H9 (cell line): ENCODE measurements around the gene KIFC3. TPM values are rescaled to one million over a fixed set of nuclear protein-coding genes. Genes with fewer than 3 reads are reported as not detected.

ENCODE experiments used
- DNase-seq: peaks from one replicate; pipeline ENCODE4 v3.0.0-alpha.2; 2017
- H2AFZ ChIP-seq: one replicate; pipeline ENCODE4 v1.6.1; 2013; ENCODE audit warnings: mild to moderate bottlenecking, low read length, control low read depth, moderate library complexity
- H2AK5ac ChIP-seq: 2 replicates; pipeline ENCODE4 v1.6.1; 2013; ENCODE audit warnings: low read length, control low read depth, mixed read lengths; ENCODE audit not compliant: insufficient read length
- H2BK120ac ChIP-seq: one replicate; pipeline ENCODE4 v1.6.1; 2013; ENCODE audit warnings: low read depth, mild to moderate bottlenecking, low read length, control low read depth, inconsistent platforms; ENCODE audit not compliant: poor library complexity, severe bottlenecking
- H2BK12ac ChIP-seq: 2 replicates; pipeline ENCODE4 v1.6.1; 2013; ENCODE audit warnings: low read length, control low read depth, mixed read lengths, low read depth; ENCODE audit not compliant: insufficient read length
- H2BK15ac ChIP-seq: 2 replicates; pipeline ENCODE4 v1.6.1; 2013; ENCODE audit warnings: low read depth, low read length, control low read depth
- H2BK20ac ChIP-seq: one replicate; pipeline ENCODE4 v1.6.1; 2013; ENCODE audit warnings: low read depth, mild to moderate bottlenecking, low read length, control low read depth, inconsistent platforms; ENCODE audit not compliant: poor library complexity, severe bottlenecking
- H2BK5ac ChIP-seq: 2 replicates; pipeline ENCODE4 v1.6.1; 2013; ENCODE audit warnings: low read length, control low read depth, mixed read lengths; ENCODE audit not compliant: insufficient read length
- H3K14ac ChIP-seq: 2 replicates; pipeline ENCODE4 v1.6.1; 2013; ENCODE audit warnings: low read length, control low read depth; ENCODE audit not compliant: insufficient read depth
- H3K18ac ChIP-seq: 2 replicates; pipeline ENCODE4 v1.6.1; 2013; ENCODE audit warnings: low read depth, mild to moderate bottlenecking, mixed read lengths, low read length, control low read depth; ENCODE audit not compliant: insufficient read length
- H3K23ac ChIP-seq: 2 replicates; pipeline ENCODE4 v1.6.1; 2013; ENCODE audit warnings: low read length, control low read depth, mixed read lengths, low read depth; ENCODE audit not compliant: insufficient read length
- H3K23me2 ChIP-seq: 2 replicates; pipeline ENCODE4 v1.6.1; 2013; ENCODE audit warnings: low read depth, mild to moderate bottlenecking, mixed read lengths, low read length, control low read depth; ENCODE audit not compliant: insufficient read length, poor library complexity, severe bottlenecking
- H3K27ac ChIP-seq: 2 replicates; pipeline ENCODE4 v1.5.1; 2013; ENCODE audit warnings: low read length, control low read depth, mixed read lengths, low read depth; ENCODE audit not compliant: insufficient read length
- H3K27me3 ChIP-seq: 2 replicates; pipeline ENCODE4 v1.6.1; 2013; ENCODE audit warnings: low read length, control low read depth, inconsistent platforms; ENCODE audit not compliant: insufficient read depth
- H3K4ac ChIP-seq: 2 replicates; pipeline ENCODE4 v1.6.1; 2013; ENCODE audit warnings: low read depth, mild to moderate bottlenecking, control low read depth, inconsistent platforms, low read length, moderate library complexity
- H3K4me1 ChIP-seq: 2 replicates; pipeline ENCODE4 v1.6.1; 2013; ENCODE audit warnings: low read length, control low read depth, inconsistent platforms; ENCODE audit not compliant: insufficient read depth
- H3K4me2 ChIP-seq: 2 replicates; pipeline ENCODE4 v1.6.1; 2013; ENCODE audit warnings: low read length, control low read depth, mixed read lengths; ENCODE audit not compliant: insufficient read length, insufficient read depth
- H3K56ac ChIP-seq: 2 replicates; pipeline ENCODE4 v1.6.1; 2013; ENCODE audit warnings: low read depth, mild to moderate bottlenecking, mixed read lengths, low read length, control low read depth; ENCODE audit not compliant: insufficient read length
- H3K79me1 ChIP-seq: 2 replicates; pipeline ENCODE4 v1.6.1; 2013; ENCODE audit warnings: low read depth, mild to moderate bottlenecking, moderate library complexity, low read length, control low read depth, inconsistent platforms; ENCODE audit not compliant: insufficient read depth, poor library complexity, severe bottlenecking
- H3K79me2 ChIP-seq: 2 replicates; pipeline ENCODE4 v1.6.1; 2013; ENCODE audit warnings: low read length, control low read depth, inconsistent platforms; ENCODE audit not compliant: insufficient read depth
- H3K9ac ChIP-seq: 2 replicates; pipeline ENCODE4 v1.6.1; 2013; ENCODE audit warnings: low read length, control low read depth, mixed read lengths; ENCODE audit not compliant: insufficient read length; ENCODE audit errors: extremely low read depth
- H3K9me3 ChIP-seq: one replicate; pipeline ENCODE4 v1.6.1; 2013; ENCODE audit warnings: low read depth, low read length, inconsistent platforms; ENCODE audit not compliant: control insufficient read depth
- H3T11ph ChIP-seq: one replicate; pipeline ENCODE4 v1.6.1; 2013; ENCODE audit warnings: mild to moderate bottlenecking, low read length, control low read depth, inconsistent platforms
- H4K20me1 ChIP-seq: one replicate; pipeline ENCODE4 v1.6.1; 2013; ENCODE audit not compliant: control insufficient read depth, insufficient read length, insufficient read depth
- H4K5ac ChIP-seq: 2 replicates; pipeline ENCODE4 v1.6.1; 2013; ENCODE audit warnings: low read depth, mild to moderate bottlenecking, mixed read lengths, low read length, control low read depth; ENCODE audit not compliant: insufficient read length
- H4K8ac ChIP-seq: replicated peaks from 2 replicates; pipeline ENCODE4 v1.6.1; 2013; ENCODE audit warnings: low read length, control low read depth, mixed read lengths, low read depth; ENCODE audit not compliant: insufficient read length
- H4K91ac ChIP-seq: 2 replicates; pipeline ENCODE4 v1.6.1; 2013; ENCODE audit warnings: low read depth, mild to moderate bottlenecking, moderate library complexity, mixed read lengths, low read length, control low read depth; ENCODE audit not compliant: insufficient read length
- H3K27ac Mint-ChIP-seq, 3 experiments: 2 replicates in 2 of 3; 3 replicates in 1 of 3; pipeline ENCODE4 v1.8.0; 2020 to 2021; ENCODE audit warnings: mixed read lengths in 3 of 3, mild to moderate bottlenecking in 1 of 3, moderate library complexity in 1 of 3
- H3K27me3 Mint-ChIP-seq: 2 replicates; pipeline ENCODE4 v1.8.0; 2021; ENCODE audit warnings: low read depth, mild to moderate bottlenecking, moderate library complexity, mixed read lengths
- H3K36me3 Mint-ChIP-seq, 3 experiments: 2 replicates in 2 of 3; 3 replicates in 1 of 3; pipeline ENCODE4 v1.8.0; 2020 to 2021; ENCODE audit warnings: low read depth in 3 of 3, mixed read lengths in 3 of 3; ENCODE audit not compliant: insufficient read depth in 1 of 3
- H3K4me1 Mint-ChIP-seq, 2 experiments: 2 replicates each; pipeline ENCODE4 v1.8.0; 2020; ENCODE audit warnings: mixed read lengths in 2 of 2
- H3K4me3 Mint-ChIP-seq, 2 experiments: 2 replicates in 1 of 2; 3 replicates in 1 of 2; pipeline ENCODE4 v1.8.0; 2020 to 2021; ENCODE audit warnings: mild to moderate bottlenecking in 2 of 2, mixed read lengths in 2 of 2, moderate library complexity in 1 of 2
- H3K9me3 Mint-ChIP-seq, 2 experiments: 2 replicates in 1 of 2; 3 replicates in 1 of 2; pipeline ENCODE4 v1.8.0; 2020; ENCODE audit warnings: mild to moderate bottlenecking in 2 of 2, mixed read lengths in 2 of 2, moderate library complexity in 1 of 2
- WGBS: extraction: QIAGEN DNeasy Blood & Tissue Kit; methylation state at CpG from one replicate; pipeline ENCODE4 v1.1.7; 2013; ENCODE audit warnings: missing lambda C conversion rate, low lambda C conversion rate, mixed read lengths; ENCODE audit not compliant: insufficient read length; ENCODE audit errors: extremely low coverage; 5-methylcytosine and 5-hydroxymethylcytosine counted together
- total RNA-seq: library from RNA; stranded (reverse); gene quantifications from 2 replicates; pipeline ENCODE4 v1.2.1, GENCODE V29; 2021
- TF ChIP-seq, protein P1 (sequence below): fragments of 200-600 bp; sonication (generic); conservative IDR thresholded peaks from 3 replicates; pipeline ENCODE4 v1.8.0; 2021; ENCODE audit warnings: antibody characterized with exemption, mild to moderate bottlenecking

The KIFC3 gene
- total RNA-seq, 1 experiment from 2014 or later = 5.0 TPM

DNA sequence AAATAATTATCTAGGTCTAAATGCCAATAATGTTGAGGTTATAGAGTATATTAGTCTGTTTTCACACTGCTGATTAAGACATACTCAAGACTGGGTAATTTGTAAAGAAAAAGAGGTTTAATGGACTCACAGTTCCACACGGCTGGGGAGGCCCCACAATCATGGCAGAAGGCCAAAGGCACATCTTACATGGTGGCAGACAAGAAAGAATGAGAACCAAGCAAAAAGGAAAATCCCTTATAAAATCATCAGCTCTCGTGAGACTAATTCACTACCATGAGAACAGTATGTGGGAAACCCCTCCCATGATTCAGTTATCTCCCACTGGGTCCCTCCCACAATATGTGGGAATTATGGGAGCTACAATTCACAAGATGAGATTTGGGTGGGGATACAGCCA is 69.6 kb downstream of the KIFC3 start:
- H3K27me3 ChIP-seq = no peaks in the 10 kb centered on the region
- no peak overlapping the region for H3K4ac ChIP-seq
- H4K8ac ChIP-seq = no peak overlapping the region
- H3K14ac ChIP-seq = no peak overlapping the region
- no peak overlapping the region for H3K23ac ChIP-seq
- H4K5ac ChIP-seq = no peak overlapping the region
- no peak overlapping the region for H3K4me2 ChIP-seq
- no peaks in the 10 kb centered on the region for H3K9me3 ChIP-seq
- no peak overlapping the region for H2AFZ ChIP-seq
- H3K4me1 ChIP-seq = no peaks in the 10 kb centered on the region
- H4K20me1 ChIP-seq = no peaks in the 10 kb centered on the region
- H3K79me2 ChIP-seq = no peaks in the 10 kb centered on the region
- H3K4me1 Mint-ChIP-seq = peaks cover 11 to 24% of the 10 kb centered on the region in 2 experiments
- no peak overlapping the region for H2BK15ac ChIP-seq
- no CpG with 5 or more reads among the region's 2 CpGs for WGBS
- H3K27ac Mint-ChIP-seq = no peak overlapping the region
- H3K79me1 ChIP-seq = no peaks in the 10 kb centered on the region
- H3K23me2 ChIP-seq = peaks cover 11% of the 10 kb centered on the region
- H3K27ac ChIP-seq = no peak overlapping the region
- TF ChIP-seq, protein P1, sequence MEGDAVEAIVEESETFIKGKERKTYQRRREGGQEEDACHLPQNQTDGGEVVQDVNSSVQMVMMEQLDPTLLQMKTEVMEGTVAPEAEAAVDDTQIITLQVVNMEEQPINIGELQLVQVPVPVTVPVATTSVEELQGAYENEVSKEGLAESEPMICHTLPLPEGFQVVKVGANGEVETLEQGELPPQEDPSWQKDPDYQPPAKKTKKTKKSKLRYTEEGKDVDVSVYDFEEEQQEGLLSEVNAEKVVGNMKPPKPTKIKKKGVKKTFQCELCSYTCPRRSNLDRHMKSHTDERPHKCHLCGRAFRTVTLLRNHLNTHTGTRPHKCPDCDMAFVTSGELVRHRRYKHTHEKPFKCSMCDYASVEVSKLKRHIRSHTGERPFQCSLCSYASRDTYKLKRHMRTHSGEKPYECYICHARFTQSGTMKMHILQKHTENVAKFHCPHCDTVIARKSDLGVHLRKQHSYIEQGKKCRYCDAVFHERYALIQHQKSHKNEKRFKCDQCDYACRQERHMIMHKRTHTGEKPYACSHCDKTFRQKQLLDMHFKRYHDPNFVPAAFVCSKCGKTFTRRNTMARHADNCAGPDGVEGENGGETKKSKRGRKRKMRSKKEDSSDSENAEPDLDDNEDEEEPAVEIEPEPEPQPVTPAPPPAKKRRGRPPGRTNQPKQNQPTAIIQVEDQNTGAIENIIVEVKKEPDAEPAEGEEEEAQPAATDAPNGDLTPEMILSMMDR = no peak
- H2AK5ac ChIP-seq = no peak overlapping the region
- H3K9me3 Mint-ChIP-seq = peaks cover 0 to 3% of the 10 kb centered on the region in 2 experiments; a peak in 3 of 5 replicates
- no peak for DNase-seq
- no peak overlapping the region for H3K56ac ChIP-seq
- no peak overlapping the region for H2BK20ac ChIP-seq
- H2BK12ac ChIP-seq = no peak overlapping the region
- H3K9ac ChIP-seq = no peak overlapping the region
- H2BK120ac ChIP-seq = no peak overlapping the region
- no peak overlapping the region for H3K18ac ChIP-seq
- no peak overlapping the region for H4K91ac ChIP-seq
- H2BK5ac ChIP-seq = no peak overlapping the region
- peaks cover 5% of the 10 kb centered on the region for H3K27me3 Mint-ChIP-seq
- H3K36me3 Mint-ChIP-seq = peaks cover 3 to 9% (median 7%) of the 10 kb centered on the region in 3 experiments; a peak in 2 of 7 replicates
- no peak overlapping the region; a peak in 1 of 5 replicates for H3K4me3 Mint-ChIP-seq
- H3T11ph ChIP-seq = no peak overlapping the region
